Kidney tubule cell (primary cell): ENCODE results near the gene MAP7.

Experiments
- DNase-seq: peaks from one replicate; pipeline ENCODE4 v3.0.0-alpha.2; 2018; ENCODE audit warnings: low spot score

The MAP7 gene

DNA sequence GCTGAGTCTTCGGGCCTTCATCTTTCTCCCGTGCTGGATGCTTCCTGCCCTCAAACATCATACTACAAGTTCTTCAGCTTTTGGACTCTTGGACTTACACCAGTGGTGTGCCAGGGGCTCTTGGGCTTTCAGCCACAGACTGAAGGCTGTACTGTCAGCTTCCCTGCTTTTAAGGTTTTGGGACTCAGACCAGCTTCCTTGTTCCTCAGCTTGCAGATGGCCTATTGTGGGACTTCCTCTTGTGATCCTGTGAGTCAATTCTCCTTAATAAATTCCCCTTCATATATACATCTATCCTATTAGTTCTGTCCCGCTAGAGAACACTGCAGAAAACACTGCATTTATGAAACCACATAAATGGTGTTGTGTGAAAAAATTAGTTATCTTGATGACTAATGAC is 246.7 kb downstream of the MAP7 start:
- DNase-seq: no peak

DNA sequence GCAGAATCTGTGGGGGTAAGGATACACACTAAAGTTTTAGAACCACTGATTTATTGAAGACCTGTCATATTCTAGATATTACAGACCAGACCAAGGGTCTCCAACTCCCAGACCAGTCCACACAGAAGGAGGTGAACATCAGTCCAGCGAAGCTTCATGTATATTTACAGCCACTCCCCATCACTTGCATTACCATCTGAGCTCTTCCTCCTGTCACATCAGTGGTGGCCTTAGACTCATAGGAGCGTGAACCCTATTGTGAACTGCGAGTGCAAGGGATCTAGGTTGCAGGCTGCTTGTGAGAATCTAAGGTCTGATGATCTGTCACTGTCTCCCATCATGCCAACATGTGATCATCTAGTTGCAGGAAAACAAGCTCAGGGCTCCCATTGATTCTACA is 255.6 kb downstream of the MAP7 start:
- DNase-seq: no peak
